Measurements from ENCODE around the gene SMPD2. TPM values are rescaled to one million over a fixed set of nuclear protein-coding genes. Genes with fewer than 3 reads are reported as not detected.

The SMPD2 gene
- total RNA-seq, 1 experiment from 2014 or later, result 12.3 TPM

DNA sequence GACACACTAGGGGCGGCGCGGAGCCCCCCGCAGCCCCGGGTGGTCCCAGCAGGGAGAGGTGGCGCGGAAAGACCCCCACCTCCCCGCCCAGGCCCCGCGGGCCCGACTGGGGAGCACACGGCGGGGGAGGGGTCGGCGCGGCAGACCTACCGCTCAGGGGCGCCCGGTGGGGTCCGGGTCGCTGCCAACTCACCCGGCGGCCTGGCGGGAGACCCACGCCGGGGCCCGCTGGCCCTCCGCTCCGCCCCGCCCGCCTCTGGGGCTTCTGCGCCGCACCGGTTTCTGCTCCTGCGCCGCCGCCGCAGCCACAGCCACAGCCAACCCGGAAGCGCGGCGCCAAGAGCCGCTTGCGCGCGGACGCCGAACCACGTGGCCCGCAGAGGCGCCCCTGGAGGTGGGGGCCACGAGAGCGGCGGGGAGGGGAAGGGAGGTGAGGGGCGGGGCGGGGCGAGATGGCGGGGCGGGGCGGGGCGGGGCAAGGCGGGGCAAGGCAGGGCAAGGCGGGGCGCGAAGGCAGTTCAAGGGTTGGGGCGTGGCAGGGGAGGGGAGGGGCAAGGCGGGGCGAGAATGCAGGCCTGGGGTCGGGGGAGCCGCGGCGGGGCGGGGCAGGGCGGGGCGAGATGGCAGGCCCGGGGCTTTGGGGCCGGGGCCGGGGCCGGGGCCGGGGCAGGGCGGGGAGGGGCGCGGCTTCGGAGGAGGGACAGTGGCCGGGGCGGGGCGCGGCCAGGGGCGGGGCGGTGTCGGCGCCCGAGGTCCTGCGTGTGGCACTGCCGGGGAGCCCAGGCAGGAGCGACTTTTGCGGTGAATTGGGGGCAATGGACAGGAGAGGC lies 42.6 kb downstream of the SMPD2 start, which contains the start of gene ZBTB24:
Gene ZBTB24, minus strand, starts transcription at position 315 of the 830 bp plus-strand sequence. CDS start 1,193 bp downstream, outside the sequence.
- no peaks in the 10 kb centered on the region for H3K9me3 Mint-ChIP-seq (ENCODE audit: unreplicated experiment)
- H3K36me3 Mint-ChIP-seq (ENCODE audit: insufficient read depth, unreplicated experiment), result peaks cover 20% of the 10 kb centered on the region
- H3K9me3 ChIP-seq, result no peaks in the 10 kb centered on the region
- TF ChIP-seq, protein P1, sequence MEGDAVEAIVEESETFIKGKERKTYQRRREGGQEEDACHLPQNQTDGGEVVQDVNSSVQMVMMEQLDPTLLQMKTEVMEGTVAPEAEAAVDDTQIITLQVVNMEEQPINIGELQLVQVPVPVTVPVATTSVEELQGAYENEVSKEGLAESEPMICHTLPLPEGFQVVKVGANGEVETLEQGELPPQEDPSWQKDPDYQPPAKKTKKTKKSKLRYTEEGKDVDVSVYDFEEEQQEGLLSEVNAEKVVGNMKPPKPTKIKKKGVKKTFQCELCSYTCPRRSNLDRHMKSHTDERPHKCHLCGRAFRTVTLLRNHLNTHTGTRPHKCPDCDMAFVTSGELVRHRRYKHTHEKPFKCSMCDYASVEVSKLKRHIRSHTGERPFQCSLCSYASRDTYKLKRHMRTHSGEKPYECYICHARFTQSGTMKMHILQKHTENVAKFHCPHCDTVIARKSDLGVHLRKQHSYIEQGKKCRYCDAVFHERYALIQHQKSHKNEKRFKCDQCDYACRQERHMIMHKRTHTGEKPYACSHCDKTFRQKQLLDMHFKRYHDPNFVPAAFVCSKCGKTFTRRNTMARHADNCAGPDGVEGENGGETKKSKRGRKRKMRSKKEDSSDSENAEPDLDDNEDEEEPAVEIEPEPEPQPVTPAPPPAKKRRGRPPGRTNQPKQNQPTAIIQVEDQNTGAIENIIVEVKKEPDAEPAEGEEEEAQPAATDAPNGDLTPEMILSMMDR (IDR thresholded peaks at IDR 0.05; ENCODE audit: insufficient read depth in 1 of 2, low read depth in 1 of 2, low read length in 1 of 2, severe bottlenecking in 1 of 2, unreplicated experiment in 1 of 2), result no peak
- no TSS peak for BruUV-seq (replicated peaks)
- H3K36me3 ChIP-seq (ENCODE audit: control insufficient read depth, insufficient read depth, low read length), result no peaks in the 10 kb centered on the region
- DNase-seq, result peak; percentile 93 to 95
- peak within 1 kb of the TSS; percentile 72 for H3K27ac Mint-ChIP-seq (ENCODE audit: unreplicated experiment)
- H3K27me3 ChIP-seq (replicated peaks; ENCODE audit: control insufficient read depth, insufficient read depth, low read length), result no peaks in the 10 kb centered on the region
- peaks cover 27% of the 10 kb centered on the region for H3K4me1 Mint-ChIP-seq (ENCODE audit: low read depth, unreplicated experiment)
- H3K4me3 Mint-ChIP-seq (ENCODE audit: unreplicated experiment), result peak within 1 kb of the TSS; percentile 95
- intact Hi-C loops (cut with micrococcal nuclease; ENCODE audit: unreplicated experiment), result loop anchor here (5.0 kb wide), 1 partner anchor 36 kb away; no protein-coding TSS in a partner anchor
- peaks cover 13% of the 10 kb centered on the region for H3K4me1 ChIP-seq
- peak within 1 kb of the TSS; percentile 91 for H3K4me3 ChIP-seq (ENCODE audit: low read depth, low read length)
- ChIA-PET POLR2A (interaction anchor here (0.7 to 1.1 kb wide), 2 partner anchors 42 to 113 kb away, joined by 7 to 16 read pairs; partner anchors contain the start of genes PPIL6 and SMPD2), CTCF (no interaction called here)
- H3K27me3 Mint-ChIP-seq (ENCODE audit: insufficient read depth, unreplicated experiment), result no peaks in the 10 kb centered on the region

DNA sequence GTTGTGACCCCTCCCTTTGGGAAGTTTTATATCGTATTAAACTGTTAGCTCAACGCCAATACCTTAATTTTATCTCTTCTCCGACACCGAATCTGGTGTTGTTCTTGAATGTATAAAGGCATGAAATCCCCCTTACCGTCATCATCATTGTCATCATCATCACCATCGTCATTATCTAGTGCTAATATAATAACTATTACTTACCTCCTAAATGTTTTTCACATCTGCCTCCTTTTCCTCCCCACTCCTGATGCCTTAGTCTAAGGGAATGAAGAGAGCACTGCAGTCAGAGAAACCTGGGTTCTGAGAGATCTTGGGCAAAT lies 43.2 kb downstream of the SMPD2 start:
- intact Hi-C loops (cut with micrococcal nuclease; ENCODE audit: unreplicated experiment), result loop anchor here (5.0 kb wide), 1 partner anchor 36 kb away; no protein-coding TSS in a partner anchor
- no peak overlapping the region for H3K27ac Mint-ChIP-seq (ENCODE audit: unreplicated experiment)
- Histone ChIP-seq H3K9me3 (no peaks in the 10 kb centered on the region), H3K27me3 (replicated peaks; ENCODE audit: control insufficient read depth, insufficient read depth, low read length) (no peaks in the 10 kb centered on the region), H3K4me3 (ENCODE audit: low read depth, low read length) (peak overlapping the region; percentile 44), H3K36me3 (ENCODE audit: control insufficient read depth, insufficient read depth, low read length) (no peaks in the 10 kb centered on the region), H3K4me1 (peaks cover 13% of the 10 kb centered on the region)
- CTCF ChIA-PET, result no interaction called here
- peaks cover 23% of the 10 kb centered on the region for H3K4me1 Mint-ChIP-seq (ENCODE audit: low read depth, unreplicated experiment)
- H3K4me3 Mint-ChIP-seq (ENCODE audit: unreplicated experiment), result peak overlapping the region; percentile 63
- BruUV-seq (replicated peaks), result no TSS peak
- H3K27me3 Mint-ChIP-seq (ENCODE audit: insufficient read depth, unreplicated experiment), result no peaks in the 10 kb centered on the region
- no peaks in the 10 kb centered on the region for H3K9me3 Mint-ChIP-seq (ENCODE audit: unreplicated experiment)
- POLR2A ChIA-PET, result no interaction called here
- H3K36me3 Mint-ChIP-seq (ENCODE audit: insufficient read depth, unreplicated experiment), result peaks cover 16% of the 10 kb centered on the region
- DNase-seq, result no peak
- TF ChIP-seq, protein P1 (IDR thresholded peaks at IDR 0.05; ENCODE audit: insufficient read depth in 1 of 2, low read depth in 1 of 2, low read length in 1 of 2, severe bottlenecking in 1 of 2, unreplicated experiment in 1 of 2), result no peak

DNA sequence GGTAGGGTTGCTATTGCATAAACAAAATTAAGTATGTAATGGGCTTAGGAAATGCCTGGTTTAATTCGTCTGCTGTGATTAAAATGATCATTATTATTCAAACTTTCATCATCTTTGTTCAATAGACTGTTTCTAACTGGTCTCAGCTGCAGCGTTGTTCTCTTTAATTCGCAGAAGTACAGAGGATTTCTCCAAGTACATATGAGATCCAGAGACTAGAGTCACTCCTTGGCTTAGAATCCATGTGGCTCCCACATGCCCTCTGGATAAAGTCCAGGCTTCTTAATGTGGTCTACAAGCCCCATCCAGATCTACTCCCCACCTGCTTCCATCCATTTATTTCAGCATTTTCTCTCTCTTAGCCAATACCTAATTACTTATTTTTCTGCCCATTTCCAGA lies 43.6 kb downstream of the SMPD2 start:
- Histone ChIP-seq H3K4me1 (peaks cover 13% of the 10 kb centered on the region), H3K4me3 (ENCODE audit: low read depth, low read length) (no peak overlapping the region), H3K36me3 (ENCODE audit: control insufficient read depth, insufficient read depth, low read length) (no peaks in the 10 kb centered on the region), H3K9me3 (no peaks in the 10 kb centered on the region), H3K27me3 (replicated peaks; ENCODE audit: control insufficient read depth, insufficient read depth, low read length) (no peaks in the 10 kb centered on the region)
- Mint-ChIP-seq H3K27me3 (ENCODE audit: insufficient read depth, unreplicated experiment) (no peaks in the 10 kb centered on the region), H3K9me3 (ENCODE audit: unreplicated experiment) (no peaks in the 10 kb centered on the region), H3K4me1 (ENCODE audit: low read depth, unreplicated experiment) (peaks cover 18% of the 10 kb centered on the region), H3K4me3 (ENCODE audit: unreplicated experiment) (peak overlapping the region; percentile 63), H3K27ac (ENCODE audit: unreplicated experiment) (no peak overlapping the region), H3K36me3 (ENCODE audit: insufficient read depth, unreplicated experiment) (peaks cover 12% of the 10 kb centered on the region)
- no peak for DNase-seq
- CTCF ChIA-PET, result no interaction called here
- POLR2A ChIA-PET, result no interaction called here
- TF ChIP-seq, protein P1 (IDR thresholded peaks at IDR 0.05; ENCODE audit: insufficient read depth in 1 of 2, low read depth in 1 of 2, low read length in 1 of 2, severe bottlenecking in 1 of 2, unreplicated experiment in 1 of 2), result no peak
- BruUV-seq (replicated peaks), result no TSS peak
- intact Hi-C loops (cut with micrococcal nuclease; ENCODE audit: unreplicated experiment), result loop anchor here (5.0 kb wide), 1 partner anchor 37 kb away; no protein-coding TSS in a partner anchor

All from Caco-2 (cell line).